Heart left ventricle (tissue), 16 donors: ENCODE measurements around the gene MEF2D. TPM values are rescaled to one million over a fixed set of nuclear protein-coding genes. Genes with fewer than 3 reads are reported as not detected.
A peak's percentile ranks its signal among the peaks of the same experiment; 100 is the strongest.

Experiments
- ATAC-seq, 4 donors: fragments of 200-7000 bp; cut with Tn5 transposase; one replicate each; pipeline ENCODE4 v1.9.1; 2020 to 2022; ENCODE audit warnings: moderate library complexity in 4 of 4, mild to moderate bottlenecking in 3 of 4, moderate number of reproducible peaks in 1 of 4
- DNase-seq, 5 donors: peaks; one replicate each; pipeline ENCODE4 v3.0.0-alpha.2; 2020
- H3K27ac ChIP-seq, 12 donors: fragments of 200-600 bp; sonication (generic) in 4 of 12; one replicate each; pipeline versions ENCODE4 v1.5.0 to v1.8.0; 2016 to 2022; ENCODE audit warnings: mild to moderate bottlenecking in 2 of 12
- H3K27me3 ChIP-seq, 9 donors: fragments of 200-600 bp; sonication (generic) in 2 of 9; one replicate each; pipeline versions ENCODE4 v1.5.1 to v1.8.0; 2016 to 2022; ENCODE audit warnings: mild to moderate bottlenecking in 3 of 9
- H3K36me3 ChIP-seq, 9 donors: fragments of 200-600 bp; sonication (generic) in 2 of 9; one replicate each; pipeline versions ENCODE4 v1.5.0 to v1.8.0; 2018 to 2022; ENCODE audit warnings: mild to moderate bottlenecking in 2 of 9
- H3K4me1 ChIP-seq, 12 donors: fragments of 200-600 bp; sonication (generic) in 4 of 12; one replicate each; pipeline versions ENCODE4 v1.5.0 to v1.8.0; 2016 to 2022; ENCODE audit warnings: mild to moderate bottlenecking in 3 of 12
- H3K4me3 ChIP-seq, 12 donors: fragments of 200-600 bp; sonication (generic) in 4 of 12; one replicate each; pipeline versions ENCODE4 v1.5.0 to v1.8.0; 2017 to 2022; ENCODE audit warnings: mild to moderate bottlenecking in 9 of 12, moderate library complexity in 4 of 12
- H3K9me3 ChIP-seq, 12 donors: fragments of 200-600 bp; sonication (generic) in 4 of 12; one replicate each; pipeline versions ENCODE4 v1.5.0 to v1.8.0; 2016 to 2022; ENCODE audit warnings: mild to moderate bottlenecking in 1 of 12
- CTCF ChIP-seq, 12 donors: fragments of 200-600 bp; sonication (generic) in 4 of 12; IDR thresholded peaks; one replicate each; pipeline versions ENCODE4 v1.5.0 to v1.8.0; 2018 to 2022; ENCODE audit warnings: antibody characterized with exemption in 12 of 12, mild to moderate bottlenecking in 5 of 12
- POLR2A ChIP-seq, 2 donors: fragments of 450-650 bp; IDR thresholded peaks; one replicate each; pipeline ENCODE4 v1.6.1; 2017; ENCODE audit warnings: antibody characterized with exemption in 2 of 2, mild to moderate bottlenecking in 2 of 2, moderate library complexity in 2 of 2
- WGBS, 4 donors: extraction: QIAGEN DNeasy Blood & Tissue Kit in 2 of 4; methylation state at CpG; one replicate each; pipeline versions ENCODE4 v1.1.5 to v1.1.7; 2013 to 2018; 5-methylcytosine and 5-hydroxymethylcytosine counted together
- intact Hi-C, 10 donors: fragments of 100-400 bp; cut with DNase I; formaldehyde crosslinking; loops; one replicate each; pipeline versions ENCODE4 v1.11.1 to v1.14.2; 2022
- polyA plus RNA-seq, 2 donors: library from polyadenylated mRNA; stranded (reverse); fragments of 200-250 nt; gene quantifications; one replicate each; pipeline ENCODE4 v1.2.3, GENCODE V29; 2013
- total RNA-seq, 9 donors: library from RNA; depleted of rRNA in 2 of 9; stranded (reverse); fragments of >200 nt in 2 of 9; fragmentation: NEBNext Ultra II Directional in 3 of 9; extraction: Animal tissue kit (Norgen Biotek cat#: 25700) in 3 of 9; gene quantifications; one replicate each; pipeline versions ENCODE4 v1.1.0 to v1.2.4, GENCODE V29; 2016 to 2023
- donor health status: ischemic (EF 13 %, LVEDD 7.1; RV severe dilation, severe dysfunction).
- donor health status: healthy with polysubstance abuse.
- donor health status: DM: no; HTN: yes; CAD: no.
- donor health status: DM: no; HTN: no; CAD: no.
- donor health status: ischemic (EF 25% LVEDD 6.9; RV normal size, moderate dysfunction).
- donor health status: ischemic (EF 25% LVEDD 5.7; RV mildly dilated, moderate dysfunction).
- donor health status: healthy.
- donor health status: DM: yes; HTN: yes; CAD: no.
- donor health status: ischemic (EF 35%, LVEDD 5.7; RV mildly dilated, moderate dysfunction).
- donor health status: nonischemic (EF 11% LVEDD 7.7; RV severe dilation, severe dysfunction).
- donor health status: DM: yes; HTN: yes; CAD: no.
- donor health status: PGD.
- donor health status: ischemic (EF 29% LVEDD 5.4; RV normal size, mild dysfunction).
- donor health status: nonischemic (EF 23%, LVEDD 6.1; RV moderate dilation, normal function).

MEF2D gene
- total and polyA plus RNA-seq, 11 donors, result 40.5 to 203 (median 92.3) TPM

GRCh38 chr1:156530006-156530405 lies 29.4 kb upstream of the MEF2D start:
- DNase-seq (no peak), ATAC-seq (no peak)
- H3K4me3 ChIP-seq, result no peak overlapping the region
- H3K27me3 ChIP-seq, result no peaks in the 10 kb centered on the region
- intact Hi-C loops, result no loop called here
- H3K27ac ChIP-seq, result no peak overlapping the region
- peaks cover 0 to 5% (median 0%) of the 10 kb centered on the region in 9 donors for H3K36me3 ChIP-seq
- 91 to 98% (median 95%) methylated on average over 16 to 18 of the region's 18 CpGs for WGBS, 4 donors
- TF ChIP-seq POLR2A (IDR thresholded peaks at IDR 0.05), result no peak
- TF ChIP-seq CTCF (IDR thresholded peaks at IDR 0.05), result no peak
- H3K4me1 ChIP-seq, result peaks cover 0 to 11% (median 1%) of the 10 kb centered on the region in 12 donors
- H3K9me3 ChIP-seq, result no peaks in the 10 kb centered on the region

GRCh38 chr1:156528875-156529425 lies 28.4 kb upstream of the MEF2D start:
- intact Hi-C loops, result loop anchor here in 2 of 10 donors (5.0 kb wide), 2 partner anchors 38 to 48 kb away; partner anchors contain the start of gene TTC24 (in 1 of the 2)
- WGBS, 4 donors, result 92 to 96% (median 94%) methylated on average over 8 of the region's 8 CpGs
- no peak for ATAC-seq
- TF ChIP-seq CTCF (IDR thresholded peaks at IDR 0.05) (no peak), POLR2A (IDR thresholded peaks at IDR 0.05) (no peak)
- H3K4me1 ChIP-seq, result peaks cover 0 to 21% (median 10%) of the 10 kb centered on the region in 12 donors
- DNase-seq, result no peak
- no peak overlapping the region for H3K4me3 ChIP-seq
- peaks cover 0 to 5% (median 0%) of the 10 kb centered on the region in 9 donors for H3K36me3 ChIP-seq
- no peaks in the 10 kb centered on the region for H3K9me3 ChIP-seq
- no peak overlapping the region for H3K27ac ChIP-seq
- H3K27me3 ChIP-seq, result no peaks in the 10 kb centered on the region

- H3K9me3 ChIP-seq, result no peaks in the 10 kb centered on the region
- DNase-seq, result no peak
- H3K4me3 ChIP-seq, result no peak overlapping the region
- WGBS, 4 donors, result 71 to 83% (median 79%) methylated on average over 5 of the region's 5 CpGs
- H3K36me3 ChIP-seq, result no peaks in the 10 kb centered on the region
- ATAC-seq, result peak in 1 of 4 donors; percentile 19
- TF ChIP-seq POLR2A (IDR thresholded peaks at IDR 0.05) (no peak), CTCF (IDR thresholded peaks at IDR 0.05) (no peak)
- H3K27ac ChIP-seq, result no peak overlapping the region
- intact Hi-C loops, result loop anchor here in 2 of 10 donors (5.0 kb wide), 2 partner anchors 39 to 49 kb away; partner anchors contain the start of gene TTC24 (in 1 of the 2)
- no peaks in the 10 kb centered on the region for H3K27me3 ChIP-seq
- peaks cover 0 to 25% (median 10%) of the 10 kb centered on the region in 12 donors for H3K4me1 ChIP-seq
These were observed 27.7 kb upstream of the MEF2D start for GRCh38 chr1:156528231-156528630.

- H3K27me3 ChIP-seq, result no peaks in the 10 kb centered on the region
- WGBS, 4 donors, result 74 to 88% (median 78%) methylated on average over 2 of the region's 2 CpGs
- no peak overlapping the region for H3K4me3 ChIP-seq
- no peaks in the 10 kb centered on the region for H3K36me3 ChIP-seq
- no peaks in the 10 kb centered on the region for H3K9me3 ChIP-seq
- peaks cover 0 to 25% (median 10%) of the 10 kb centered on the region in 12 donors for H3K4me1 ChIP-seq
- intact Hi-C loops, result loop anchor here in 2 of 10 donors (5.0 kb wide), 2 partner anchors 40 to 50 kb away; partner anchors contain the start of gene TTC24 (in 1 of the 2)
- ATAC-seq (no peak), DNase-seq (no peak)
- TF ChIP-seq POLR2A (IDR thresholded peaks at IDR 0.05) (no peak), CTCF (IDR thresholded peaks at IDR 0.05) (no peak)
- no peak overlapping the region for H3K27ac ChIP-seq
These were observed 27.0 kb upstream of the MEF2D start for GRCh38 chr1:156527584-156527983.
